Keratinocyte (primary cell): ENCODE results near the gene HOPX.

Source experiments
- CTCF ChIP-seq, 3 experiments: IDR thresholded peaks in 1 of 3; conservative IDR thresholded peaks in 1 of 3; optimal IDR thresholded peaks in 1 of 3; 2 replicates in 2 of 3; 3 replicates in 1 of 3; pipeline versions ENCODE3 to v1.5.1; 2011; ENCODE audit warnings: low read length in 3 of 3, mild to moderate bottlenecking in 3 of 3, moderate library complexity in 2 of 3, control low read depth in 1 of 3, inconsistent platforms in 1 of 3; ENCODE audit not compliant: insufficient read depth in 2 of 3; ENCODE audit errors: extremely low read depth in 1 of 3
- EZH2 ChIP-seq: IDR thresholded peaks from one replicate; pipeline ENCODE4 v1.6.1; 2012; ENCODE audit warnings: inconsistent platforms, mild to moderate bottlenecking, low read length, moderate library complexity

GRCh38 chr4:56723201-56723605, 42.1 kb upstream of the HOPX start:
- TF ChIP-seq CTCF (optimal IDR thresholded peaks at IDR 0.05 in 1 of 3, IDR thresholded peaks at IDR 0.05 in 1 of 3, conservative IDR thresholded peaks at IDR 0.05 in 1 of 3; ENCODE audit: extremely low read depth in 1 of 3, insufficient read depth in 2 of 3, low read length in 3 of 3), result no peak
- no peak for TF ChIP-seq EZH2
